Measurements from ENCODE around the gene CERS6.

The CERS6 gene

GRCh38 chr2:168461178-168461941, 5.3 kb downstream of the CERS6 start:
- TF ChIP-seq CTCF (conservative IDR thresholded peaks at IDR 0.05) (no peak), ZFX (IDR thresholded peaks at IDR 0.05) (no peak)
- H3K27ac ChIP-seq, result no peak overlapping the region

- TF ChIP-seq CTCF (conservative IDR thresholded peaks at IDR 0.05) (no peak), ZFX (IDR thresholded peaks at IDR 0.05) (no peak)
- H3K27ac ChIP-seq, result no peak overlapping the region
Observed at GRCh38 chr2:168461942-168462331, 5.9 kb downstream of the CERS6 start.

- H3K27ac ChIP-seq, result no peak overlapping the region
- TF ChIP-seq ZFX (IDR thresholded peaks at IDR 0.05) (no peak), CTCF (conservative IDR thresholded peaks at IDR 0.05) (no peak)
Observed at GRCh38 chr2:168462543-168463045, 6.5 kb downstream of the CERS6 start.

- H3K27ac ChIP-seq, result no peak overlapping the region
- TF ChIP-seq ZFX (IDR thresholded peaks at IDR 0.05) (no peak), CTCF (conservative IDR thresholded peaks at IDR 0.05) (no peak)
Observed at GRCh38 chr2:168465594-168465993, 9.5 kb downstream of the CERS6 start.

- TF ChIP-seq CTCF (conservative IDR thresholded peaks at IDR 0.05), result no peak
- TF ChIP-seq ZFX (IDR thresholded peaks at IDR 0.05), result no peak
- no peak overlapping the region for H3K27ac ChIP-seq
Observed at GRCh38 chr2:168466190-168466737, 10.2 kb downstream of the CERS6 start.

GRCh38 chr2:168466834-168467565, 10.9 kb downstream of the CERS6 start:
- no peak overlapping the region for H3K27ac ChIP-seq
- TF ChIP-seq ZFX (IDR thresholded peaks at IDR 0.05) (no peak), CTCF (conservative IDR thresholded peaks at IDR 0.05) (no peak)

- H3K27ac ChIP-seq, result peak overlapping the region; percentile 28; the same call in 1 of the 2 replicates
- no peak for TF ChIP-seq ZFX (IDR thresholded peaks at IDR 0.05)
- no peak for TF ChIP-seq CTCF (conservative IDR thresholded peaks at IDR 0.05)
Observed at GRCh38 chr2:168467729-168468128, 11.7 kb downstream of the CERS6 start.
